ENCODE results near the gene GYS2.
"Not testable (repeated sequence)": the region's sequence is repeated elsewhere in the genome, so short reads cannot be mapped to it uniquely, and the experiment has no call there.

The GYS2 gene

DNA sequence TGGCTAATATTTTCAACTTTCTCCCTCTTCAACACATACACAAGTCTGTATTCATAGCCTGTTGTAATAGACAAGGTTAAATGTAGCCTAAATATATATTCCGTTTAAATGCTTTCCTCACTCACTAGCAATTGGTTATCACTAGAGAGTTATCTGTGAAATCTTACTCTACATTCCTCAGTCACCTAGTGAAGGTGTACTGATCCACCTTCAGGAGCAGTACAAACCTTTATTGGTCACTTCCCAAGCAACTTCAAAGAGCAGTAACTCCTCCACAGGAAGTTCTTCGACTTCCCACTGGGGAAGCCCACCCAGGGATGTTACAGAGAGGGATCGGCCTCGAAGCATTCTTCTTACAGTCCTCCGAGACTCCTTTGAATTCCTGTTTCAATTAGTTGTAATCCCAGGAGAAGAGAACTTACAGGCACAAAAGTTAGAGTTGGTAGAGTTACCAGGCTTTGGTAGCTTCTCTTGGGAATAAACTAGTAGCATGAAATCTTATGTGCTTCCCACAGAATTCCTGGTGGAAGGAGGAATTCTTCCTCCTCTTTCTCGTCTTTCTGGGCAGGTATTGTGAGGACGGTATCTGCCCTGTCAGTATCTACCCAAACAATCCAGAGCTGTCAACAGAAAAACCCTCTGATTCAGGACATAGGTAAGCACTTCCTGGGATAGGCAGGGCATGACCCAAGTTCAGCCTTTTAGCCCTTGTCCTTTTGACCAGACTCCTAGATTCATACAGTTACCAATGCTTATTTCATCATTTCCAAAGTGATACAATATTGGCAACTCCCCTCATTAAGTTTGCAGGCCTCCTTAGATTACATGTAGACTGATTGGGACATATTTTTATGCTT lies at the start of gene GYS2:
Gene GYS2, minus strand, starts transcription at position 603 of the 857 bp plus-strand sequence. Its CDS starts 255 bp downstream, at position 348.
- ATAC-seq, result no peak

DNA sequence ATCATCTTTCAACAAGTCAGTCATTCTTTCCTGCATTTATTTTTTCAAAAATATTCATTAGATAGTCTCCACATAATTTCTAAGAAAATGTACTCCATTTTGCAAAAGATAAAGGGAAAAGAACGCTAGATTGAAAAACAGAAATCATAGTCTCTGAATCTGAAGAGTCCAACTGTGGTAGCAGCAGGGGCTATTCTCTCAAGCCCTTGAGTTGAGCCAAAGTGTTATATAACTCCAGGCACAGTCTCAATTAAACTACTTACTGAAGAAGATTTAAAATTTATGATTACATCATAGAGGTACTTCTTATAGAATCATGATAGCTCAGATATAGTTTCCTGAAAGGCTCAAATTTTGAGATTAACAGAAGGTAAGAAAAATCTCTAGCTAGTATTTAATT lies 47.2 kb upstream of the GYS2 start:
- ATAC-seq, result no peak

- no peak for ATAC-seq
Measured at GRCh38 chr12:21650997-21651396, 46.4 kb upstream of the GYS2 start.

DNA sequence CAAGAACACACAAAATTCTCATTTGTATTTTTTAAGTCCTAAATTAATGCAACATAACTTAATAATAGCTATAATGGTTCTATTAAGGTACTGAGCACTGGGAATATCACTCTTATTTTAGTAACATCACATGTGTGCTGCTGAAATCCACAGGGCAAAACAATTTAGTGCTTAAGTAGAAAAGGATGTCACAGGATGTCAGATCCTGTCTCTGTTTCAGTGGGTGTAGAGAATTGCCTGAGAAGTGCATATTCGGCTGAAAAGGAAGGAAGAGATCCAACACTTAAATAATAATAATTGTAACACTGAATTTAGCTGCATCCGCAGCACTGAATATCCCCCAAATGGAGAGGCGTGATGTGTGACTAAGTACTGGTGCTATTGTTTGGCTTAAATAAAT lies 44.4 kb upstream of the GYS2 start:
- no peak for ATAC-seq

- ATAC-seq, result no peak
Measured at GRCh38 chr12:21648378-21648777, 43.7 kb upstream of the GYS2 start.

- no peak for ATAC-seq
Measured at GRCh38 chr12:21647179-21647578, 42.5 kb upstream of the GYS2 start.

GRCh38 chr12:21645041-21645500 lies 40.4 kb upstream of the GYS2 start:
- not testable (repeated sequence) for ATAC-seq

- ATAC-seq, result no peak
Measured at GRCh38 chr12:21644516-21644915, 39.9 kb upstream of the GYS2 start.

- ATAC-seq, result no peak
Measured at GRCh38 chr12:21643758-21644157, 39.1 kb upstream of the GYS2 start.

DNA sequence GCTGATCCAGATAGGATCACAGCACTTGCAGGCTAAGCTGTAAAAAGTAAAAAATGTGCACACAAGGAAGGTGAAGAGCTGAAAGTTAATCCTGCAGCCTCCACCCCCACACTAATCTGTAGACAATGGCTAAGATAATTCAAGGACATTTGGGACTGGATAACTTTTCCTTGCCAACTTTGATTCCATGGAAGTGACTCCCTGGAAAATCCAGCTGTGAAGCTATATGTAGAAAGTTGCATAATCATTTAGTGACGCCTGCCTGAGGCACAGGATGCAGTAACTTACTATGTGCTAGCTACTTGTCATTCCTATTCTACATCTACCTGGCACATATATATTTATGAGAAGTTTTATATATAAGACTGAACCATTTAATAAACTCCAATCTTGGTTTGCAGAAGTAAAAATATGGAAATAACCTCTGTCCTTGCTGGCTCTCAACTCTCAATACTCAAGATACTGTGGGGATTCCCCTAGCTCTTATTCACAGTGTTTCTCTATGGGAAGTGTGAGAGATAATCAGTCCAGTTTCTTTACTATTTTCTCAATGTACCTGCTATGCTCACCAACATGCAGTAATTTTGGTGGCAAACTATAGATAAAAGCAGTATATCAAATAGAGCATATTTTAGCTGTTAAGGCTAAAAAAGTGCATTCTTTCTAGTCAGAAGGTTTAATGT lies 38.2 kb upstream of the GYS2 start:
- ATAC-seq, result peak; percentile 80 to 93

GRCh38 chr12:21638054-21638891 lies 33.6 kb upstream of the GYS2 start:
- ATAC-seq, result no peak

DNA sequence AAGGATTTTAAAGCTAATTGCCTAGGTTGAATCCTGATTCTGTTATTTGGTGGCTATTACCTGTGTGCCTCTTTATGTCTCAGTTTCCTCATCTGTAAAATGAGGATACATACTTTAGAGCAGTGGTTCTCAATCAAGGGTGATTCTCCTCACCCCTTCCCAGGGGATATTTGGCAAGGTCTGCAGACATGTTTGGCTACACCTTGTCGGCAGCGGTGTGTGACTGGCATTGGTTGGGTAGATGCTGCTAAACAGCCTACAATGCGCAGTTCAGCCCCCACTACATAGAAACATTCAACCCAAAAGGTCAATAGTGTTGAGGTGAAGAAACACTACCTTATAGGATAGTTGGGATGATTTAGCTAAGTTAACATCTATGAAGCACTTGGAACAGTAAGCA lies 29.6 kb upstream of the GYS2 start:
- no peak for ATAC-seq

DNA sequence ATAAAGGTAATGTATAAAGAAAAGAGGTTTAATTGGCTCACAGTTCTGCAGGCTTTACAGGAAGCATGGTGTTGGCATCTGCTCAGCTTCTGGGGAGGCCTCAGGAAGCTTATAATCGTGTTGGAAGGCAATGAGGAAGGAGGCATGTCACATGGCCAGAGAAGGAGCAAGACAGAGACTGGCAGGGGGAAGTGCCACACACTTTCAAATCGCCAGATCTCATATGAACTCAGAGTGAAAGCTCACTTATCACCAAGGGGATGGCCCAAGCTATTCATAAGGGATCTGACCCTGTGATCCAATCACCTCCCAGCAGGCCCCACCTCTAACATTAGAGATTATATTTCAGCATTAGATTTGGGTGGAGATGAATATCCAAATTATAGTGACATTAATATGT lies 26.7 kb upstream of the GYS2 start:
- peak in 1 of 2 donors; percentile 38 for ATAC-seq

- no peak for ATAC-seq
Measured at GRCh38 chr12:21627924-21628323, 23.3 kb upstream of the GYS2 start.

GRCh38 chr12:21618566-21618965 lies 13.9 kb upstream of the GYS2 start:
- ATAC-seq, result no peak

GRCh38 chr12:21617030-21617429 lies 12.4 kb upstream of the GYS2 start:
- ATAC-seq, result no peak

DNA sequence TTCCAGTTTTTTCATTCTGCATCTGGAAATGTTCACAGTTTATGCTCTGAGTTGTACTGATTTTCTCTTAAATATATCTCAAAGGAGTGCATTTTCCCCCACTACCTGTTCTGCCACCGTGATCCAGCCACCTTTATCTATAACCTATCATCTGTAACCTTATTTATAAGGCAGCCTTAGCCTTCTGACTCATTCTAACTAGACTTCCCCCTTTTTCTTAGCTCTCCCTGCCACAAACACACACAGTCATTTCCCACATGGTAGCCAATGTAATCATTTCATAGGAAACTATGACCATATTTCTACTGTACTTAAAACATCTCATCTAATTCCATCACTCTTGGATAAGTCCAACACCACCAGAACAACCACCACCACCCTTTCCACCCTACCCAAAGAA lies 10.8 kb upstream of the GYS2 start:
- peak; percentile 85 to 88 for ATAC-seq

GRCh38 chr12:21614506-21614905 lies 9.9 kb upstream of the GYS2 start:
- no peak for ATAC-seq

DNA sequence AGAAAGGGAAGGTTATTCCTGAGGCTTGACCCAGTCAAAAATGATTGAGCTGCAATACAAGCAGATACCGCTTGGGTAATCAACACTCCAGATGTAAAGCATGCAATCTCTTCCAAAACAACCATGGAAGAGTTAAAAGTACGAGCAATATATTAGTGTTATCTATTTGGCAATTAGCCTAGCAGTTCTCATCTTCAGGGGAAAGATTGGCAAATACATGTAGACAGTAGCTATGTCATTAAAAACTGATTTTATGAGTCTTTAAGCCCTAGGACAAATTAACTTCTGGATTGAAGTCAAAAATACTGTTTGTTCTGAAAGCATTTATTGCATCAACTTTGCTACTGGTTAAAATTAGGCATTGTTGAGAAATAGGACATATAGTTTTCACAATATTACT lies 9.3 kb upstream of the GYS2 start:
- ATAC-seq, result no peak

GRCh38 chr12:21608196-21608595 lies 3.5 kb upstream of the GYS2 start:
- no peak for ATAC-seq

DNA sequence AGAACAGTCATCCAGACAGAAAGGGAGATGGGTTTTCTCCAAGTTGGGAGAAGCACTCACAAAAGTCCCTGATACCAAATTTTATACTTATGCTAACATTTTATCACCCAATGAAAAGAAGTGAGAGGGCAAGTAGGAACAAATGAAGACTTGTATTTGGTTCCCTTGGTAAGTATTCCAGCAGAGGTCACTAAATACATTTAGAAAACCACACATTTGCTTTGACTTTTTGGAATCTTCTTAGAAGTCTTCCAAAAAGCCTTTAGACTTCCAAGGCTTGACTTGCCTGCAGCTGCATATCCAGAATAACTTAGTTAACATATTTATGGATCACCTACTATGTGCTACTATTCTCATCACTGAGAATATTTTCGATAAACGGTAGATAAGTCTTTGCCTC lies 3.1 kb upstream of the GYS2 start:
- ATAC-seq, result no peak

DNA sequence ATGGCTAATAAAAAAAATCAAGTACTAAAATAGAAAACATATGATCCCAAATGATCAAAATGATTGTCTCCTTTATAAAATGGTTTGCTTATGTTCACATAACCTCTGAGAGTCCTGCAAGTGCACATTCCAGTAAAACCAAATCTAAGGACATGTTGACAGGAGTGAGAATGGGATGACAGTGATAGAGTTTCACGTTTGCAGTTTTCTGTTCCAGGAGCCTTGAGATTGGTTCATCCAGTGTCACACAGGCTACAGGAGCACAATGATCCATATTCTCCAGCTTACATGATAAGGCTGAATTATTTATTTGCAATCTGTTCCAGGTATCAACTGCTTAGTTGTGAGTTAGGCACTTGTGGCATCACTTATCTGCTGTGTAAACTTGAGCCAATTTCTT lies 1.5 kb upstream of the GYS2 start:
- no peak for ATAC-seq

- no peak for ATAC-seq
Measured at GRCh38 chr12:21602774-21603173, 1.9 kb downstream of the GYS2 start.
